ENCODE data around the gene MUC12. TPM values are rescaled to one million over a fixed set of nuclear protein-coding genes. Genes with fewer than 3 reads are reported as not detected.

Gene MUC12
- total and polyA plus RNA-seq, 9 of the 15 experiments (the other 6 are each of a cell fraction or from before 2014, with no cell fraction given) = 0.23 to 1.2 (median 0.79) TPM; not detected in 1

DNA sequence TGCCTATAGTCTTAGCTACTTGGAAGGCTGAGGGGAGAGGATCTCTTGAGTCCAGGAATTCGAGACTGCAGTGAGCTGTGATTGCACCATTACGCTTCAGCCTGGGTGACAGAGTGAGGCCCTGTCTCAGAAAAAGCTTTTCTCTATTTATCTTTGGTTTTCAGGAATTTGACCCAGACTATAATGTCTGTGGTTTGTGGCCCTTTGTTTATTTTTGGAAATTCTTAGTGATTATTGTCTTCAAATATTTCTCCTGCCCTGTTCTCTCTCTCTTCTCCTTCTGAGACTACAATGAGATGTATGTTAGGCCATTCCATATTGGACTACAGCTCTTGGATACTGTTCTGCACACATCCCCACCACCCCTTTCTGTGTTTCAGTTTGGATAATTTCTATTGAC, 4.7 kb downstream of the MUC12 start:
- H3K27me3 ChIP-seq (ENCODE audit: control insufficient read depth in 2 of 2, insufficient read depth in 2 of 2, low read length in 2 of 2) = peaks cover 15 to 38% of the 10 kb centered on the region in 2 experiments
- H3K4me2 ChIP-seq (ENCODE audit: insufficient read depth, low read length) = no peak overlapping the region
- H3K79me2 ChIP-seq (ENCODE audit: control insufficient read depth, insufficient read depth, low read length) = no peaks in the 10 kb centered on the region
- no peaks in the 10 kb centered on the region for H3K36me3 ChIP-seq (ENCODE audit: control insufficient read depth, insufficient read depth, low read length)
- no peak overlapping the region for H3K4me3 ChIP-seq
- DNase-seq (ENCODE audit: extremely low read depth in 1 of 4, low spot score in 3 of 4) = no peak
- ATAC-seq = no peak
- WGBS (ENCODE audit: insufficient coverage, low coverage, missing lambda C conversion rate) = 3% methylated on average over 2 of the region's 2 CpGs
- peaks cover 4% of the 10 kb centered on the region; the same call in 1 of the 2 replicates for H4K20me1 ChIP-seq (replicated peaks; ENCODE audit: control insufficient read depth, insufficient read depth, low read length)
- intact Hi-C loops (cut with micrococcal nuclease) = no loop called here
- no peaks in the 10 kb centered on the region for H3K9me3 ChIP-seq (replicated peaks; ENCODE audit: control insufficient read depth, insufficient read depth, low read depth, low read length)
- POLR2A ChIA-PET = no interaction called here
- no peak for FAIRE-seq
- no peak overlapping the region for H2AFZ ChIP-seq (ENCODE audit: low read depth, low read length)
- CTCF ChIA-PET (ENCODE audit: low intra/inter-chr PET ratio) = no interaction called here
- H3K4me1 ChIP-seq (replicated peaks in 1 of 2; ENCODE audit: control insufficient read depth in 2 of 2, insufficient read depth in 2 of 2, low read length in 2 of 2) = no peaks in the 10 kb centered on the region
- BruUV-seq (replicated peaks) = no TSS peak
- no peaks in the 10 kb centered on the region for H3K9me1 ChIP-seq (ENCODE audit: control insufficient read depth, insufficient read depth, low read length)
- H3K27ac ChIP-seq (ENCODE audit: extremely low read depth, low read depth, low read length) = no peak overlapping the region
- in situ Hi-C loops (cut with MboI) = no loop called here
- no peak overlapping the region for H3K9ac ChIP-seq (ENCODE audit: insufficient read depth in 1 of 2, low read depth in 2 of 2, low read length in 2 of 2)
- TF ChIP-seq SMARCA5 (IDR thresholded peaks at IDR 0.05) = no peak
- no peak for TF ChIP-seq NFE2 (IDR thresholded peaks at IDR 0.05; ENCODE audit: low read depth)
- TF ChIP-seq, protein P1, sequence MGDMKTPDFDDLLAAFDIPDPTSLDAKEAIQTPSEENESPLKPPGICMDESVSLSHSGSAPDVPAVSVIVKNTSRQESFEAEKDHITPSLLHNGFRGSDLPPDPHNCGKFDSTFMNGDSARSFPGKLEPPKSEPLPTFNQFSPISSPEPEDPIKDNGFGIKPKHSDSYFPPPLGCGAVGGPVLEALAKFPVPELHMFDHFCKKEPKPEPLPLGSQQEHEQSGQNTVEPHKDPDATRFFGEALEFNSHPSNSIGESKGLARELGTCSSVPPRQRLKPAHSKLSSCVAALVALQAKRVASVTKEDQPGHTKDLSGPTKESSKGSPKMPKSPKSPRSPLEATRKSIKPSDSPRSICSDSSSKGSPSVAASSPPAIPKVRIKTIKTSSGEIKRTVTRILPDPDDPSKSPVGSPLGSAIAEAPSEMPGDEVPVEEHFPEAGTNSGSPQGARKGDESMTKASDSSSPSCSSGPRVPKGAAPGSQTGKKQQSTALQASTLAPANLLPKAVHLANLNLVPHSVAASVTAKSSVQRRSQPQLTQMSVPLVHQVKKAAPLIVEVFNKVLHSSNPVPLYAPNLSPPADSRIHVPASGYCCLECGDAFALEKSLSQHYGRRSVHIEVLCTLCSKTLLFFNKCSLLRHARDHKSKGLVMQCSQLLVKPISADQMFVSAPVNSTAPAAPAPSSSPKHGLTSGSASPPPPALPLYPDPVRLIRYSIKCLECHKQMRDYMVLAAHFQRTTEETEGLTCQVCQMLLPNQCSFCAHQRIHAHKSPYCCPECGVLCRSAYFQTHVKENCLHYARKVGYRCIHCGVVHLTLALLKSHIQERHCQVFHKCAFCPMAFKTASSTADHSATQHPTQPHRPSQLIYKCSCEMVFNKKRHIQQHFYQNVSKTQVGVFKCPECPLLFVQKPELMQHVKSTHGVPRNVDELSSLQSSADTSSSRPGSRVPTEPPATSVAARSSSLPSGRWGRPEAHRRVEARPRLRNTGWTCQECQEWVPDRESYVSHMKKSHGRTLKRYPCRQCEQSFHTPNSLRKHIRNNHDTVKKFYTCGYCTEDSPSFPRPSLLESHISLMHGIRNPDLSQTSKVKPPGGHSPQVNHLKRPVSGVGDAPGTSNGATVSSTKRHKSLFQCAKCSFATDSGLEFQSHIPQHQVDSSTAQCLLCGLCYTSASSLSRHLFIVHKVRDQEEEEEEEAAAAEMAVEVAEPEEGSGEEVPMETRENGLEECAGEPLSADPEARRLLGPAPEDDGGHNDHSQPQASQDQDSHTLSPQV (IDR thresholded peaks at IDR 0.05) = no peak
- TF ChIP-seq DMBX1 (CRISPR knock-in tag; IDR thresholded peaks at IDR 0.05; ENCODE audit: borderline replicate concordance) = no peak
- no peak for TF ChIP-seq ZNF347 (CRISPR knock-in tag; IDR thresholded peaks at IDR 0.05; ENCODE audit: low read depth)
- TF ChIP-seq ZNF551 (CRISPR knock-in tag; IDR thresholded peaks at IDR 0.05) = no peak
- TF ChIP-seq GATAD2A (IDR thresholded peaks at IDR 0.05) = no peak
- TF ChIP-seq ZSCAN29 (IDR thresholded peaks at IDR 0.05) = no peak
- TF ChIP-seq, protein P2, sequence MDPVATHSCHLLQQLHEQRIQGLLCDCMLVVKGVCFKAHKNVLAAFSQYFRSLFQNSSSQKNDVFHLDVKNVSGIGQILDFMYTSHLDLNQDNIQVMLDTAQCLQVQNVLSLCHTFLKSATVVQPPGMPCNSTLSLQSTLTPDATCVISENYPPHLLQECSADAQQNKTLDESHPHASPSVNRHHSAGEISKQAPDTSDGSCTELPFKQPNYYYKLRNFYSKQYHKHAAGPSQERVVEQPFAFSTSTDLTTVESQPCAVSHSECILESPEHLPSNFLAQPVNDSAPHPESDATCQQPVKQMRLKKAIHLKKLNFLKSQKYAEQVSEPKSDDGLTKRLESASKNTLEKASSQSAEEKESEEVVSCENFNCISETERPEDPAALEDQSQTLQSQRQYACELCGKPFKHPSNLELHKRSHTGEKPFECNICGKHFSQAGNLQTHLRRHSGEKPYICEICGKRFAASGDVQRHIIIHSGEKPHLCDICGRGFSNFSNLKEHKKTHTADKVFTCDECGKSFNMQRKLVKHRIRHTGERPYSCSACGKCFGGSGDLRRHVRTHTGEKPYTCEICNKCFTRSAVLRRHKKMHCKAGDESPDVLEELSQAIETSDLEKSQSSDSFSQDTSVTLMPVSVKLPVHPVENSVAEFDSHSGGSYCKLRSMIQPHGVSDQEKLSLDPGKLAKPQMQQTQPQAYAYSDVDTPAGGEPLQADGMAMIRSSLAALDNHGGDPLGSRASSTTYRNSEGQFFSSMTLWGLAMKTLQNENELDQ (CRISPR knock-in tag; IDR thresholded peaks at IDR 0.05; ENCODE audit: borderline replicate concordance) = no peak
- TF ChIP-seq ZNF239 (CRISPR knock-in tag; IDR thresholded peaks at IDR 0.05) = no peak
- no peak for TF ChIP-seq SIN3B (IDR thresholded peaks at IDR 0.05; ENCODE audit: low read depth)
- no peak for TF ChIP-seq TOE1 (IDR thresholded peaks at IDR 0.05; ENCODE audit: borderline replicate concordance)
- no peak for TF ChIP-seq TOE1 (CRISPR knock-in tag; IDR thresholded peaks at IDR 0.05; ENCODE audit: borderline replicate concordance, low read depth)
- TF ChIP-seq, protein P3, sequence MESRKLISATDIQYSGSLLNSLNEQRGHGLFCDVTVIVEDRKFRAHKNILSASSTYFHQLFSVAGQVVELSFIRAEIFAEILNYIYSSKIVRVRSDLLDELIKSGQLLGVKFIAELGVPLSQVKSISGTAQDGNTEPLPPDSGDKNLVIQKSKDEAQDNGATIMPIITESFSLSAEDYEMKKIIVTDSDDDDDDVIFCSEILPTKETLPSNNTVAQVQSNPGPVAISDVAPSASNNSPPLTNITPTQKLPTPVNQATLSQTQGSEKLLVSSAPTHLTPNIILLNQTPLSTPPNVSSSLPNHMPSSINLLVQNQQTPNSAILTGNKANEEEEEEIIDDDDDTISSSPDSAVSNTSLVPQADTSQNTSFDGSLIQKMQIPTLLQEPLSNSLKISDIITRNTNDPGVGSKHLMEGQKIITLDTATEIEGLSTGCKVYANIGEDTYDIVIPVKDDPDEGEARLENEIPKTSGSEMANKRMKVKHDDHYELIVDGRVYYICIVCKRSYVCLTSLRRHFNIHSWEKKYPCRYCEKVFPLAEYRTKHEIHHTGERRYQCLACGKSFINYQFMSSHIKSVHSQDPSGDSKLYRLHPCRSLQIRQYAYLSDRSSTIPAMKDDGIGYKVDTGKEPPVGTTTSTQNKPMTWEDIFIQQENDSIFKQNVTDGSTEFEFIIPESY (CRISPR knock-in tag; IDR thresholded peaks at IDR 0.05) = no peak
- no peak for TF ChIP-seq ZNF699 (CRISPR knock-in tag; IDR thresholded peaks at IDR 0.05; ENCODE audit: insufficient replicate concordance)
- TF ChIP-seq HEY1 (CRISPR knock-in tag; IDR thresholded peaks at IDR 0.05; ENCODE audit: borderline replicate concordance) = no peak
- no peak for TF ChIP-seq JUNB (CRISPR knock-in tag; conservative IDR thresholded peaks at IDR 0.05)

Data from K562 (cell line).